ENCODE measurements around the gene LYPD4. TPM values are rescaled to one million over a fixed set of nuclear protein-coding genes. Genes with fewer than 3 reads are reported as not detected.
"Not testable (repeated sequence)": the region's sequence is repeated elsewhere in the genome, so short reads cannot be mapped to it uniquely, and the experiment has no call there.

The LYPD4 gene
- total RNA-seq, 2 experiments from 2014 or later = not detected

DNA sequence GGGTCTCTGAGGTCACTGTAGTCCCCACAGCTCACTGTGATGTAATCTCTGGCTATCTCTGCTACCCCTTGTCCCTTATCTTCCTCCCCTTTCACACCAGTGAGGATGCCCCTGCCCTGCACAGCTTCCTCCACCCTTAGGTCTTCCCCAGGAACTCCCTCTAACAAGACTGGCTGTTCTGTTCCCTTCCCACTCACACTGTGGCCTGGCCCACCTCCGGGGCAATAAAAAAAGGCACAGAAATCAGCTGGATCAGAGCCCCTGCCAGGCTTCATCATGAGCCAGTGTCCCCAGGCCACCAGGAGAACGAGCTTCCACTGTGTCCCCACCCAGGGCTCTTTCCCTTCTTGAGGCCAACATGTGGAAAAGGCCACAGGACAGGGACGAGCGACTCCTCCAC, 43.5 kb downstream of the LYPD4 start:
- no peak for DNase-seq
- Mint-ChIP-seq H3K36me3 (ENCODE audit: low read depth) (no peaks in the 10 kb centered on the region), H3K4me3 (no peak overlapping the region), H3K27ac (no peak overlapping the region), H3K9me3 (ENCODE audit: low read depth) (no peaks in the 10 kb centered on the region), H3K27me3 (peaks cover 2% of the 10 kb centered on the region), H3K4me1 (peaks cover 17% of the 10 kb centered on the region)
- ChIA-PET POLR2A (no interaction called here), CTCF (interaction anchor here (0.7 to 5.6 kb wide), 3 partner anchors 7 to 36 kb away, joined by 3 to 43 read pairs (median 3); no protein-coding TSS in a partner anchor)
- no peak for ATAC-seq
- intact Hi-C loops (cut with DNase I, micrococcal nuclease) = no loop called here

- ChIA-PET POLR2A (interaction anchor here (0.7 kb wide), 1 partner anchor 17 kb away, joined by 3 read pairs; no protein-coding TSS in a partner anchor), CTCF (interaction anchor here (1.0 kb wide), 1 partner anchor 36 kb away, joined by 3 read pairs; no protein-coding TSS in a partner anchor)
- intact Hi-C loops (cut with DNase I, micrococcal nuclease) = no loop called here
Observed at GRCh38 chr19:41799444-41800000, 45.0 kb downstream of the LYPD4 start.

DNA sequence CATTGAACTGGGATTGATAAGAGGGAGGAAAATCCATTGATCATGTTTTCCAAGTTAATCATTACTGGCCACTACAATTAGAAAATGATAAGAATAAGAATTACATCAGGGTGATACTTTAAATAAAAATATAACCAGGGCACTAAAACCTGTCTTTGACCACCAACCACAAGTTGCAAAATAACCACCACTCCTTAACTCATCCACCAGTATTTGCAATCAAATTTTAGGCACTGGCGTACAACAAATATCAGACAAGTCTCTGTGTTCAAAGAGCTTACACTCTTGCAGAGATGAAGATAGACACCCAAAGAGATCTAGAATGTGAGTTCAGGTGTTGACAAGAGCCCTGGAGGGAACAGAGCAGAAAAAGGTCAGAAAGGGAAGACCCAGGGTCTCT, 47.6 kb downstream of the LYPD4 start:
- ATAC-seq = no peak
- DNase-seq = no peak
- no peak overlapping the region for H3K27ac Mint-ChIP-seq
- H3K4me1 Mint-ChIP-seq = no peaks in the 10 kb centered on the region
- peaks cover 20% of the 10 kb centered on the region for H3K27me3 Mint-ChIP-seq
- ChIA-PET POLR2A (no interaction called here), CTCF (interaction anchor here (1.4 to 8.0 kb wide), 4 partner anchors 12 to 38 kb away, joined by 4 to 137 read pairs (median 28); no protein-coding TSS in a partner anchor)
- H3K4me3 Mint-ChIP-seq = no peak overlapping the region
- no peaks in the 10 kb centered on the region for H3K9me3 Mint-ChIP-seq (ENCODE audit: low read depth)
- no peaks in the 10 kb centered on the region for H3K36me3 Mint-ChIP-seq (ENCODE audit: low read depth)
- intact Hi-C loops (cut with DNase I, micrococcal nuclease) = no loop called here

More at GRCh38 chr19:41799444-41800000, 45.0 kb downstream of the LYPD4 start:
- Mint-ChIP-seq H3K4me3 (no peak overlapping the region), H3K4me1 (peaks cover 10% of the 10 kb centered on the region), H3K9me3 (ENCODE audit: low read depth) (no peaks in the 10 kb centered on the region), H3K27ac (no peak overlapping the region), H3K36me3 (ENCODE audit: low read depth) (no peaks in the 10 kb centered on the region), H3K27me3 (peaks cover 4% of the 10 kb centered on the region)
- DNase-seq (no peak), ATAC-seq (no peak)

- no peak for DNase-seq
- no peak for ATAC-seq
- intact Hi-C loops (cut with DNase I, micrococcal nuclease) = no loop called here
- Mint-ChIP-seq H3K9me3 (ENCODE audit: low read depth) (no peaks in the 10 kb centered on the region), H3K36me3 (ENCODE audit: low read depth) (no peaks in the 10 kb centered on the region), H3K27ac (no peak within 1 kb of the TSS), H3K4me1 (no peaks in the 10 kb centered on the region), H3K27me3 (peaks cover 22% of the 10 kb centered on the region), H3K4me3 (no peak within 1 kb of the TSS)
- POLR2A ChIA-PET = no interaction called here
- CTCF ChIA-PET = interaction anchor here (0.6 to 8.0 kb wide), 17 partner anchors 7 to 196 kb away, joined by 3 to 137 read pairs (median 7); partner anchors contain the start of gene CEACAM6
Observed at GRCh38 chr19:41796362-41796761, 48.1 kb downstream of the LYPD4 start, which contains the start of gene CEACAM3. Gene CEACAM3 (plus strand): TSS chr19:41796587. CDS start chr19:41796678, 91 bp downstream.

DNA sequence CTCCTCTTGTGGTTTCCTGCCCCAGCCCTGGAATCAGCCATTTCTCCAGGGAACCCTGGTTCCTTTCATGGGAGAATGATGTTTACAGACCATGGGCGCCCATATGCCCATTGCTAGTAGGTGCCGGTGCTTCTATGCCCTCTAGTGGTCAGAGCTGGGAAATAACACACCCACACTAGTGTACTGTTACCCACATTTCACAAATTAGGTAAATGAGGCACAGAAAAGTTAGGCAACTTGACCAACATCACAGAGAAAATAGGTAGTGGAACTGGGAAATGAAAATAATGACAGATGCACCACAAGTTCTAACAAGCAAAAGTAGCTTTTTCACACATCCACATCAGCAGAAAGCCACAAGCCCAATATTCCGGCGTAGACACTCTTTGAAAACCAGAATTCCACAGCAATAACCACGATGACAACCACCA, 49.4 kb downstream of the LYPD4 start:
- intact Hi-C loops (cut with DNase I, micrococcal nuclease) = no loop called here
- Mint-ChIP-seq H3K27me3 (peaks cover 23% of the 10 kb centered on the region), H3K9me3 (ENCODE audit: low read depth) (no peaks in the 10 kb centered on the region), H3K4me3 (no peak overlapping the region), H3K27ac (no peak overlapping the region), H3K4me1 (no peaks in the 10 kb centered on the region), H3K36me3 (ENCODE audit: low read depth) (no peaks in the 10 kb centered on the region)
- ATAC-seq = peak; percentile 94
- DNase-seq = peak; percentile 77
- ChIA-PET POLR2A (no interaction called here), CTCF (interaction anchor here (0.6 to 8.0 kb wide), 32 partner anchors 8 to 643 kb away, joined by 3 to 137 read pairs (median 6); partner anchors contain the start of gene CEACAM6)

DNA sequence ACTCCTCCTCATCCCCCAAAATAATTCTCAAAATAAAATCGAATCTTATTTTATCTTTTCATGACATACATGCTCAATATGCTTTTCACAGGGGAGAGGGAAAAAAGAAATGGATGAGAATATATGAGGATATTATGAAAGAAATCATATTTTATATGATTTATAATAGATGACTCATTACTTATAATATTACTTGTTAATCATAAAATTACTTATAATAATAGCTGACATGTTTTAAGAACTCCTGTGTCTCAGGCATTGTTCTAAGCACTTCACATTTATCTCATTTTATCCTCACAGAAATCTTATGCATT, 51.1 kb downstream of the LYPD4 start:
- CTCF ChIA-PET = interaction anchor here (0.7 to 8.0 kb wide), 38 partner anchors 8 to 409 kb away, joined by 3 to 137 read pairs (median 4); partner anchors contain the start of gene CEACAM6
- Mint-ChIP-seq H3K4me3 (no peak overlapping the region), H3K36me3 (ENCODE audit: low read depth) (no peaks in the 10 kb centered on the region), H3K4me1 (no peaks in the 10 kb centered on the region), H3K9me3 (ENCODE audit: low read depth) (no peaks in the 10 kb centered on the region), H3K27me3 (peaks cover 26% of the 10 kb centered on the region), H3K27ac (no peak overlapping the region)
- POLR2A ChIA-PET = interaction anchor here (0.7 kb wide), 1 partner anchor 26 kb away, joined by 5 read pairs; no protein-coding TSS in a partner anchor
- ATAC-seq = no peak
- no peak for DNase-seq
- intact Hi-C loops (cut with DNase I, micrococcal nuclease) = loop anchor here (1.0 to 5.0 kb wide), 4 partner anchors 28 to 164 kb away; partner anchors contain the start of gene RABAC1 (in 1 of the 2)

- peak; percentile 68 for ATAC-seq
- POLR2A ChIA-PET = no interaction called here
- Mint-ChIP-seq H3K27me3 (peaks cover 26% of the 10 kb centered on the region), H3K36me3 (ENCODE audit: low read depth) (no peaks in the 10 kb centered on the region), H3K4me3 (no peak overlapping the region), H3K9me3 (ENCODE audit: low read depth) (no peaks in the 10 kb centered on the region), H3K4me1 (no peaks in the 10 kb centered on the region), H3K27ac (no peak overlapping the region)
- CTCF ChIA-PET = interaction anchor here (0.7 to 8.0 kb wide), 42 partner anchors 8 to 410 kb away, joined by 3 to 137 read pairs (median 4); partner anchors contain the start of gene CEACAM6
- intact Hi-C loops (cut with DNase I, micrococcal nuclease) = loop anchor here (1.0 to 5.0 kb wide), 4 partner anchors 29 to 165 kb away; partner anchors contain the start of gene RABAC1 (in 1 of the 2)
- DNase-seq = peak; percentile 78
Observed at GRCh38 chr19:41792513-41793413, 51.7 kb downstream of the LYPD4 start.

- intact Hi-C loops (cut with DNase I, micrococcal nuclease) = loop anchor here in 1 of 2 experiments (5.0 kb wide), 1 partner anchor 147 kb away; no protein-coding TSS in a partner anchor
- POLR2A ChIA-PET; ATAC-seq; H3K27ac Mint-ChIP-seq; H3K36me3 Mint-ChIP-seq (ENCODE audit: low read depth); DNase-seq; H3K4me3 Mint-ChIP-seq; H3K9me3 Mint-ChIP-seq (ENCODE audit: low read depth): not testable (repeated sequence)
- CTCF ChIA-PET = interaction anchor here (1.0 to 7.8 kb wide), 2 partner anchors 19 to 36 kb away, joined by 3 to 88 read pairs; partner anchors contain the start of gene CEACAM6
- Mint-ChIP-seq H3K27me3 (peaks cover 49% of the 10 kb centered on the region), H3K4me1 (peaks cover 17% of the 10 kb centered on the region)
Observed at GRCh38 chr19:41789053-41789452, 55.4 kb downstream of the LYPD4 start.

DNA sequence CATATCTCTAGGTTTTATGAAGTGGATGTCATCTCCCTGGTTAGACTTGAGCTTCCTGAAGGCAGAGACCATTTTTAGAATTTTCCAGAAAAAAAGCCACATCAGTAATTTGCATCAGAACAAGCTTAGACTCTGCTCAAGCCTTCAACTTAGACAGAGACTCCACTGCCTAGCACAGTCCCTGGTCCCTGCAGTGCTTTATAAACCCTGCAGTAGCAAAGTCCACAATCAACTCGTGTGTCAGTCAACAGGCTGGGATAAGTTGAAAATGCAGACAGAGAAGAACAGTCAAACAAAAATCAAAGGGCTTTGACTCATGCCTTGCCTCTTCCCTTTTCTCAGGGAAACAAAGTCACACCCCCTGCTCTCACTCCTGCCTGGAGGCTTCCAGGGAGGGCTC, 56.0 kb downstream of the LYPD4 start:
- peaks cover 17% of the 10 kb centered on the region for H3K4me1 Mint-ChIP-seq
- not testable (repeated sequence) for H3K27ac Mint-ChIP-seq; DNase-seq; H3K9me3 Mint-ChIP-seq (ENCODE audit: low read depth); H3K36me3 Mint-ChIP-seq (ENCODE audit: low read depth); H3K4me3 Mint-ChIP-seq; ATAC-seq
- intact Hi-C loops (cut with DNase I, micrococcal nuclease) = loop anchor here in 1 of 2 experiments (5.0 kb wide), 1 partner anchor 146 kb away; no protein-coding TSS in a partner anchor
- peaks cover 52% of the 10 kb centered on the region for H3K27me3 Mint-ChIP-seq
- CTCF ChIA-PET = interaction anchor here (7.8 kb wide), 1 partner anchor 35 kb away, joined by 88 read pairs; the partner anchor contains the start of gene CEACAM6
- POLR2A ChIA-PET = interaction anchor here (0.6 kb wide), 1 partner anchor 14 kb away, joined by 3 read pairs; no protein-coding TSS in a partner anchor
